ENCODE results near the gene GPR87. TPM values are rescaled to one million over a fixed set of nuclear protein-coding genes. Genes with fewer than 3 reads are reported as not detected.

GPR87 gene, protein sequence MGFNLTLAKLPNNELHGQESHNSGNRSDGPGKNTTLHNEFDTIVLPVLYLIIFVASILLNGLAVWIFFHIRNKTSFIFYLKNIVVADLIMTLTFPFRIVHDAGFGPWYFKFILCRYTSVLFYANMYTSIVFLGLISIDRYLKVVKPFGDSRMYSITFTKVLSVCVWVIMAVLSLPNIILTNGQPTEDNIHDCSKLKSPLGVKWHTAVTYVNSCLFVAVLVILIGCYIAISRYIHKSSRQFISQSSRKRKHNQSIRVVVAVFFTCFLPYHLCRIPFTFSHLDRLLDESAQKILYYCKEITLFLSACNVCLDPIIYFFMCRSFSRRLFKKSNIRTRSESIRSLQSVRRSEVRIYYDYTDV
- not detected in 2 replicates for total RNA-seq

DNA sequence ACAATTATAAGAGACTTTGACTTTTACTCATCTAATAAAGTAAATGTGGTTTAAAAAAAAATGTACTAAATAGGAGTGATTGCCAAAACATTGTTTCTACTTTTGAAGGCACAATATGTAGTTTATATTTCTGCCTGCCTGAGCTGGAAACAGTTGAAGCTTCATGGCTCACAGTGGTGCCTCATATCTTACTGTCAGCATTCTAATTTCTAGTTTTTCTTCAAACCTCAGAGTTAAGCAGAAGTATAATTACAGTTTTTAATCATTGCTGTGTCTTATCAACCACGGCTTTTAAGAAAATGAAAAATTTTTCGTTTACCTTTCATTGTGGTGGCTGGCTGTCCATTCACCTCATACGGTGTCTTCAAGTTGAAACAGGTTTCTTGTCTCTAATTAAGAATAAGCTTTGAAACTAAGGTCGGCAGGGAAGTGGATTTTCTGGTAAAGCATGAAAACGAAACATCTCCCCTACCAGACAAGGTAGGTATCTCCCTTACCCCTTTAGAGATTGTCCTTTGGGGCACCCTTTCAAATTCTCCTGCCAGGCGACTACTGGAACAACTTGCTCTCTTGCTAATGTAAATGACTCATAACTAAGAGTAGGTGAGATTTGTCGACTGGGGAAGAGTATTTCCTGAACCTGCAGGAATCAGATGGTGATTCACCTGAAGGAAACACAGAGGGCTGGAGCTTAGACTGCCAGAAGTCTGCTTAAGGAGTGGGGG lies at the start of gene GPR87:
TSS of gene GPR87 (minus strand) at position 554 of the 725 bp plus-strand sequence. CDS start 16,720 bp downstream, outside the sequence.

DNA sequence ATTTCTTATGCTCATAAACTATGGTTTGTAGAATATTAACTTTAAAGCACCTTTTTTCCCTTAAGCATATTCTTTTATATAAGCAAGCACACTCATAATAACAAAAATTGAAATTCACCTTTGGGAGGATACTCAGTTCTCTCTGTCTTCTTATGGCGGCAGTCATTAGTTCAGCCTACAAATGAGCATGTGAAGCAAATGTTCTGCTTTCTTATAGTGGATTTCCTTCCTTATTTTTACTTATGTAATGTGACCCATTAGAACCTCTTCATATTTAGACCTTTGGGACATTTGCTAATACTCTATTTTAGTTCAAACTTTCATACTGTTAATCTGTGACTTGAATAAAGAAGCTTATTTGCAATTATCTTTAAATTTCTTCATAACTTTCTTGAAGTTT lies 12.7 kb upstream of the GPR87 start, which contains the start of gene P2RY13:
TSS of gene P2RY13 (minus strand) at position 187 of the 400 bp plus-strand sequence. CDS start at position 166, 21 bp downstream.

DNA sequence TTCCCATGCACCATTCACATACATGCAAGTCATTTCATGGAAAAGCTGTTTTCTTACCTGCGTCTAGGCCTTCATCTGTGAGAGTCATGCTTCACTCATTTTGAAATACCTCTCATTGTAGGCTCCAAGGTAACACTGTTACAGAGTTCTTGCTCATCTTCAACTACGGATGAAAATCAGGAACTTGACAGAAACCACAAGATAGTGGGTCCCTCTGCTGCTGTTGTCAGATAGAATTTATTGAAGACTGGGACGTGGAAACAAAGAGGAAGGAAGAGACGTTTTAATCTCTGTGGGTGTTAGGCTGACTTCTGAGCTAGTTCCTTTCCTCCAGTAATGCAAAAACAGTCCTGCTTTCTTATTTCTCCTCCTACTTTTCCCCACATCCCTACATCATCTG lies 38.4 kb downstream of the GPR87 start, which contains the start of gene P2RY14:
TSS of gene P2RY14 (minus strand) at position 313 of the 400 bp plus-strand sequence. CDS start 64,226 bp downstream, outside the sequence.

Other genes with a start within 250 kb of the GPR87 start
- 0.25 and 0.33 TPM in 2 replicates for gene MED12L, start 231.2 kb downstream of the GPR87 start, total RNA-seq
- not detected in 2 replicates for gene GPR171, start 113.6 kb downstream of the GPR87 start, total RNA-seq
- not detected in 2 replicates for gene P2RY14, start 38.3 kb downstream of the GPR87 start, total RNA-seq
- not detected in 2 replicates for gene P2RY13, start 12.7 kb upstream of the GPR87 start, total RNA-seq
- 0.11 and 0.12 TPM in 2 replicates for gene P2RY12, start 67.9 kb upstream of the GPR87 start, total RNA-seq
- gene IGSF10, start 144.2 kb upstream of the GPR87 start, total RNA-seq = 0.33 and 0.37 TPM in 2 replicates